Activated T-cell treated with anti-CD3 and anti-CD28 coated beads, Interleukin-2, amount 50 U/mL, for 4 hours (primary cell): Measurements from ENCODE around the gene BCAS1. TPM values are rescaled to one million over a fixed set of nuclear protein-coding genes. Genes with fewer than 3 reads are reported as not detected.
"Not testable (repeated sequence)": the region's sequence is repeated elsewhere in the genome, so short reads cannot be mapped to it uniquely, and the experiment has no call there.

Experiments used
- ATAC-seq, 2 donors: fragments of 200-7000 bp; cut with Tn5 transposase; one replicate each; pipeline ENCODE4 v1.10.0; 2021
- DNase-seq: peaks from one replicate; pipeline ENCODE4 v3.0.0-alpha.2; 2020
- H3K27me3 Mint-ChIP-seq: one replicate; pipeline ENCODE4 v1.8.0; 2021; ENCODE audit warnings: low read depth, mixed read lengths
- H3K36me3 Mint-ChIP-seq: one replicate; pipeline ENCODE4 v1.8.0; 2022; ENCODE audit warnings: mixed read lengths; ENCODE audit not compliant: insufficient read depth
- H3K4me1 Mint-ChIP-seq: one replicate; pipeline ENCODE4 v1.8.0; 2021; ENCODE audit warnings: low read depth, mixed read lengths
- H3K4me3 Mint-ChIP-seq: one replicate; pipeline ENCODE4 v1.8.0; 2021; ENCODE audit warnings: mild to moderate bottlenecking, moderate library complexity, mixed read lengths
- H3K9me3 Mint-ChIP-seq: one replicate; pipeline ENCODE4 v1.8.0; 2021; ENCODE audit warnings: mixed read lengths
- total RNA-seq, 3 donors: library from RNA; stranded (reverse); gene quantifications; one replicate each; pipeline ENCODE4 v1.2.1, GENCODE V29; 2021

BCAS1 gene
- total RNA-seq, 3 donors from 2014 or later: 0.40 TPM; not detected in 2

- H3K36me3 Mint-ChIP-seq: no peaks in the 10 kb centered on the region
- DNase-seq (no peak), ATAC-seq (no peak)
- H3K4me3 Mint-ChIP-seq: no peak overlapping the region
- H3K27me3 Mint-ChIP-seq: no peaks in the 10 kb centered on the region
- peaks cover 1% of the 10 kb centered on the region for H3K4me1 Mint-ChIP-seq
- H3K9me3 Mint-ChIP-seq: no peaks in the 10 kb centered on the region
Measured at GRCh38 chr20:54019127-54019526, 51.3 kb downstream of the BCAS1 start.

GRCh38 chr20:54017846-54018245 is 52.5 kb downstream of the BCAS1 start:
- ATAC-seq (no peak), DNase-seq (no peak)
- H3K27me3 Mint-ChIP-seq: no peaks in the 10 kb centered on the region
- peaks cover 1% of the 10 kb centered on the region for H3K4me1 Mint-ChIP-seq
- H3K36me3 Mint-ChIP-seq: no peaks in the 10 kb centered on the region
- H3K9me3 Mint-ChIP-seq: no peaks in the 10 kb centered on the region
- H3K4me3 Mint-ChIP-seq: no peak overlapping the region

GRCh38 chr20:54015496-54015895 is 54.9 kb downstream of the BCAS1 start:
- Mint-ChIP-seq H3K27me3 (no peaks in the 10 kb centered on the region), H3K9me3 (no peaks in the 10 kb centered on the region), H3K36me3 (no peaks in the 10 kb centered on the region), H3K4me3 (no peak overlapping the region), H3K4me1 (peaks cover 1% of the 10 kb centered on the region)
- DNase-seq (no peak), ATAC-seq (no peak)

- Mint-ChIP-seq H3K36me3 (no peaks in the 10 kb centered on the region), H3K9me3 (no peaks in the 10 kb centered on the region)
- no peak for ATAC-seq
Measured at GRCh38 chr20:54014293-54014926, 56.0 kb downstream of the BCAS1 start.

GRCh38 chr20:54013471-54013870 is 56.9 kb downstream of the BCAS1 start:
- Mint-ChIP-seq H3K4me3 (no peak overlapping the region), H3K9me3 (no peaks in the 10 kb centered on the region), H3K36me3 (no peaks in the 10 kb centered on the region), H3K4me1 (peaks cover 1% of the 10 kb centered on the region), H3K27me3 (no peaks in the 10 kb centered on the region)
- DNase-seq: no peak
- no peak for ATAC-seq

More at GRCh38 chr20:54014293-54014926, 56.0 kb downstream of the BCAS1 start:
- no peaks in the 10 kb centered on the region for H3K27me3 Mint-ChIP-seq
- no peak for DNase-seq
- no peak overlapping the region for H3K4me3 Mint-ChIP-seq
- peaks cover 1% of the 10 kb centered on the region for H3K4me1 Mint-ChIP-seq

GRCh38 chr20:54011346-54011745 is 59.0 kb downstream of the BCAS1 start:
- Mint-ChIP-seq H3K4me3 (no peak overlapping the region), H3K4me1 (no peaks in the 10 kb centered on the region), H3K36me3 (no peaks in the 10 kb centered on the region), H3K9me3 (no peaks in the 10 kb centered on the region), H3K27me3 (peaks cover 7% of the 10 kb centered on the region)
- no peak for DNase-seq
- ATAC-seq: no peak

GRCh38 chr20:54006216-54006615 is 64.2 kb downstream of the BCAS1 start:
- H3K4me1 Mint-ChIP-seq, H3K4me3 Mint-ChIP-seq, DNase-seq, H3K36me3 Mint-ChIP-seq, ATAC-seq: not testable (repeated sequence)
- Mint-ChIP-seq H3K27me3 (peaks cover 13% of the 10 kb centered on the region), H3K9me3 (peaks cover 13% of the 10 kb centered on the region)

DNA sequence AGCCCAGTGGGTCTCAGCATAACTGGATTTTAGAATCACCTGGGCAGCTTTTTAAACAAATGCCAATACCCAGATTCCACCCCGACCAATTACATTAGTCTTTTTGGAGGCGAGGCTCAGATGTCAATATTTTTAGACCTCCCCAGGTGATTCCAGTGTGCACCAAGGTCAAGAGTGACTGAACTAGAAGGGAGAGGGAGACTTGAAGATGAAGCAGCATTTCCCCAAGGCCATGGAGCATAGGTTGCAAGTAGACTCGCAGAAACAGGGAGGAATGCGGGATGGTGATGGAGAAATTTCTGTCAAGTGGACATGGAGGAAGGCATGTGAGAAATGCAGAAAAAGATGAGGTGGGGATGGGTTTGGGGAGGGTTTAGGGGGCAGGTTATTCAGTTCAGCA is 64.9 kb downstream of the BCAS1 start:
- Mint-ChIP-seq H3K4me1 (no peaks in the 10 kb centered on the region), H3K4me3 (no peak overlapping the region), H3K27me3 (peaks cover 13% of the 10 kb centered on the region), H3K36me3 (no peaks in the 10 kb centered on the region), H3K9me3 (peaks cover 20% of the 10 kb centered on the region)
- DNase-seq (no peak), ATAC-seq (no peak)

GRCh38 chr20:54004445-54004844 is 65.9 kb downstream of the BCAS1 start:
- no peak for DNase-seq
- Mint-ChIP-seq H3K9me3 (peaks cover 26% of the 10 kb centered on the region), H3K27me3 (peaks cover 13% of the 10 kb centered on the region), H3K4me1 (no peaks in the 10 kb centered on the region), H3K4me3 (no peak overlapping the region), H3K36me3 (no peaks in the 10 kb centered on the region)
- ATAC-seq: peak; percentile 35 to 73

GRCh38 chr20:54002741-54003140 is 67.7 kb downstream of the BCAS1 start:
- Mint-ChIP-seq H3K9me3 (peaks cover 26% of the 10 kb centered on the region), H3K27me3 (peaks cover 13% of the 10 kb centered on the region), H3K36me3 (no peaks in the 10 kb centered on the region), H3K4me1 (no peaks in the 10 kb centered on the region), H3K4me3 (no peak overlapping the region)
- DNase-seq: no peak
- ATAC-seq: no peak

- Mint-ChIP-seq H3K36me3 (no peaks in the 10 kb centered on the region), H3K4me1 (no peaks in the 10 kb centered on the region), H3K27me3 (peaks cover 10% of the 10 kb centered on the region), H3K4me3 (no peak overlapping the region), H3K9me3 (peaks cover 26% of the 10 kb centered on the region)
- no peak for DNase-seq
- ATAC-seq: no peak
Measured at GRCh38 chr20:54002056-54002575, 68.3 kb downstream of the BCAS1 start.

- DNase-seq (no peak), ATAC-seq (no peak)
- no peaks in the 10 kb centered on the region for H3K36me3 Mint-ChIP-seq
- peaks cover 15% of the 10 kb centered on the region for H3K27me3 Mint-ChIP-seq
- H3K9me3 Mint-ChIP-seq: peaks cover 26% of the 10 kb centered on the region
- no peak overlapping the region for H3K4me3 Mint-ChIP-seq
- H3K4me1 Mint-ChIP-seq: no peaks in the 10 kb centered on the region
Measured at GRCh38 chr20:54000914-54001313, 69.5 kb downstream of the BCAS1 start.

DNA sequence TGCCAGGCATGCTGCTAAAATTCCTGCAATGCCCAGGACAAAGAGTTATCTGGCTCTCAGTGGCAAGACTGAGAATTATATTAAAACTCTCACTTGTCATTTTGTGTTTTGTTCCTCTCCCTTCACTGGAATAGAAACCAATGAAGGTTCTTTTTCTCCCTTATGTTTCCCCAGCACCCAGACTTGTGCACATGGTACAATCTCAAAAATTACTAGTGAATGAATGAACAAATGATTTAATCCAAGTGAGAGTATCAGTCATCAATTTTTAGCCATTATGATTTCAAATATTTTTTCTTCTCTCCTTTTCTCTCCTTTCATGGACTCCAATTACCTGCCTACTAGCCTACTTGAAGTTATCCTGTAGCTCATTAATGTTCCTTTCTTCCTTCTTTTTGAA is 70.1 kb downstream of the BCAS1 start:
- Mint-ChIP-seq H3K36me3 (no peaks in the 10 kb centered on the region), H3K9me3 (peaks cover 26% of the 10 kb centered on the region), H3K4me3 (no peak overlapping the region), H3K4me1 (no peaks in the 10 kb centered on the region), H3K27me3 (peaks cover 13% of the 10 kb centered on the region)
- ATAC-seq (no peak), DNase-seq (no peak)

- peaks cover 13% of the 10 kb centered on the region for H3K27me3 Mint-ChIP-seq
- H3K9me3 Mint-ChIP-seq: peaks cover 26% of the 10 kb centered on the region
- no peak overlapping the region for H3K4me3 Mint-ChIP-seq
- DNase-seq: no peak
- ATAC-seq: no peak
- no peaks in the 10 kb centered on the region for H3K36me3 Mint-ChIP-seq
- H3K4me1 Mint-ChIP-seq: no peaks in the 10 kb centered on the region
Measured at GRCh38 chr20:53999077-53999476, 71.3 kb downstream of the BCAS1 start.

DNA sequence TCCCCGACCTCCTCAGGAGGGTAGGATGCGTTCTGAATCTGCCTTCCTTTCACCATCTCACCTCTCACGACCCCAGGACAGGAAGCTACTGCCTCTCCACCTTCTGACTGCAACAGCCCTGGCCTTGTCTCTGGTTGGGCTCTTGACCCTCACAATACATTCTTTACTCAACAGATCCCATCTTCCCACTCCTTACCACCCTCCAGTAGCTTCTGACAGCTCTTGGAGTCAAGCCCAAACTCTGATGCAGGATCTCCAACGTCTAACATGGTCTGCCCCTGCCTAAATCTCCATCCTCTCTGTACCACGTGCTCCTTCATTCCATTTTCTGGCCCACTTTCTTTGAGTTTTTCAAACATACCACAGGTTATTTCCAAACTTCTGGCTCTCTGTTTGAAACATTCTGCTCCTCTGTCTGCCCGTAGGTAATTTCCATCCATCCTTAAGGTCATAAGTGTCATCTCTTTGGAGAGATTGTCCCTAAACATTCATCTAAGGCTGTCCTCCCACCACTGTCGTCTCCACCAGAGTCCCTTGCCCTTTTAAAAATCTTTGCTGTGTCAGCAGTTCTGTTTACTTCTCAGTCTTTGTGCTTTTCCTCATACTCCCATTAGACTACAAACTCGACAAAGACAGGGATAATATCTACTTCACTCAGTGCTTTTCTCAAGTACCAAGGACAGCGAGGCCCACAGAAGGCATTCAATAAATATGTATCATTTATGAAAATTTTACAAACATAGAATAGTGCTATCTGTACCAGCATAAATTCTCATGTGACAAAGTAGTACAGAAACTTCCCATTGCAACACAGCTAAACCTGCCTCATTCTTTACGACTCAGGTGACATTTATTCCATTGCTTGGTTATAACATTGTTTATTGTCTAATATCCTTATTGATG is 73.6 kb downstream of the BCAS1 start:
- peaks cover 20% of the 10 kb centered on the region for H3K9me3 Mint-ChIP-seq
- ATAC-seq: no peak

More for the DNA sequence above, 73.6 kb downstream of the BCAS1 start:
- Mint-ChIP-seq H3K27me3 (peaks cover 17% of the 10 kb centered on the region), H3K4me1 (peaks cover 2% of the 10 kb centered on the region), H3K4me3 (no peak overlapping the region), H3K36me3 (no peaks in the 10 kb centered on the region)
- no peak for DNase-seq
